Measurements from ENCODE around the gene NTM.

The NTM gene

DNA sequence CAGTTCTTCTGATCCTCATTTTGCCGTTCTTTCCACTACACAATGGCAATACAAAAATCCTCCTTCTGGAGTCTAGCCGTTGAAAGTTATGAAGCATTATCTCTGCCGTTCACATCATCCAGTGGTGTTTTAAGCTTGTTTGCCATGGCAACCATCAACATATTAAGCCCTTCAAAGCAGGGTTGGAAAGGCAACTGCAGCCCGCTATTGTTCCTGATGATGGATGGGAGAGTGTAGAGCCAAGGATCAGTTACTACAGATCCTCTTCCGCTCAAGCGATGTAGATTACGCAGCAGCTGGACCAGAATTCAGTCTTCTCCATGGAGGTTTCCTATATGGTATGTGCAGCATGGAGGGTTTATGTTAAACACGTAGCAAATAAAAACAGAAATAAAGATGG is 352.7 kb downstream of the NTM start:
- no peaks in the 10 kb centered on the region for H3K36me3 ChIP-seq (ENCODE audit: control insufficient read depth, insufficient read depth, low read length)
- H3K9me3 ChIP-seq (ENCODE audit: control insufficient read depth, low read length) = no peaks in the 10 kb centered on the region
- no peak overlapping the region for H3K4me3 ChIP-seq (ENCODE audit: low read depth, low read length)
- H3K27me3 ChIP-seq (ENCODE audit: control insufficient read depth, insufficient read depth, low read length) = no peaks in the 10 kb centered on the region
- no peak overlapping the region for H2AFZ ChIP-seq
- H3K79me2 ChIP-seq = no peaks in the 10 kb centered on the region
- H3K27ac ChIP-seq = no peak overlapping the region
- no peak overlapping the region for H3K9ac ChIP-seq
- no peak overlapping the region for H3K4me2 ChIP-seq (ENCODE audit: low read length)
- TF ChIP-seq, protein P1, sequence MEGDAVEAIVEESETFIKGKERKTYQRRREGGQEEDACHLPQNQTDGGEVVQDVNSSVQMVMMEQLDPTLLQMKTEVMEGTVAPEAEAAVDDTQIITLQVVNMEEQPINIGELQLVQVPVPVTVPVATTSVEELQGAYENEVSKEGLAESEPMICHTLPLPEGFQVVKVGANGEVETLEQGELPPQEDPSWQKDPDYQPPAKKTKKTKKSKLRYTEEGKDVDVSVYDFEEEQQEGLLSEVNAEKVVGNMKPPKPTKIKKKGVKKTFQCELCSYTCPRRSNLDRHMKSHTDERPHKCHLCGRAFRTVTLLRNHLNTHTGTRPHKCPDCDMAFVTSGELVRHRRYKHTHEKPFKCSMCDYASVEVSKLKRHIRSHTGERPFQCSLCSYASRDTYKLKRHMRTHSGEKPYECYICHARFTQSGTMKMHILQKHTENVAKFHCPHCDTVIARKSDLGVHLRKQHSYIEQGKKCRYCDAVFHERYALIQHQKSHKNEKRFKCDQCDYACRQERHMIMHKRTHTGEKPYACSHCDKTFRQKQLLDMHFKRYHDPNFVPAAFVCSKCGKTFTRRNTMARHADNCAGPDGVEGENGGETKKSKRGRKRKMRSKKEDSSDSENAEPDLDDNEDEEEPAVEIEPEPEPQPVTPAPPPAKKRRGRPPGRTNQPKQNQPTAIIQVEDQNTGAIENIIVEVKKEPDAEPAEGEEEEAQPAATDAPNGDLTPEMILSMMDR (IDR thresholded peaks at IDR 0.05) = no peak
- H3K4me1 ChIP-seq = no peaks in the 10 kb centered on the region

DNA sequence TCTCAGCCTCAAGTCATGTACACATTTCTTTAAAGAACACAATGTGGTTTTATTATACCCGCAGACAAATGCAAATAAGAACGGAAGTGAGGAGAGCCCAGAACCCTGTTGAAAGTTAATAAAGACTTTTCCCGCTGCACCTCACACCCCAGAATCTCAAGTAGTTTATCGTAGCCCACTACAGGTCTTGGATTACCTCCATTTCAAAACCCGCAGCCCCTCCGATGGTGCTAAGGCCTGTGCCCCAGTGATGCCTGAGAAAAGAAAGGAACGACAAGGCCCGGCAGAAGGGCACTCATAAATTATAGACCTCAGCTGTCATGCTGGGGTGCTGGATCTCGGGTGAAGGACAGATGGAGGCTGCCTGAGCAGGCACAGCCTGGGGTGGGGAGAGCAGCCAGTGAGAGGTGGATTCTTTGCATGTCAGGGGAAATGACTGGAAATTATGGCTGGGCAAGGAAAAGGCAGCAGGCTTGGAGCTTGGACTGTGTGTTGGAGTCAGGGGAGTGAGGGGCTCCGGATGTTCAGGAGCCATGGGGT is 354.1 kb downstream of the NTM start:
- Histone ChIP-seq H3K4me3 (ENCODE audit: low read depth, low read length) (no peak overlapping the region), H3K36me3 (ENCODE audit: control insufficient read depth, insufficient read depth, low read length) (no peaks in the 10 kb centered on the region), H2AFZ (no peak overlapping the region), H3K27me3 (ENCODE audit: control insufficient read depth, insufficient read depth, low read length) (no peaks in the 10 kb centered on the region), H3K9ac (no peak overlapping the region), H3K27ac (no peak overlapping the region), H3K4me2 (ENCODE audit: low read length) (no peak overlapping the region), H3K4me1 (no peaks in the 10 kb centered on the region), H3K9me3 (ENCODE audit: control insufficient read depth, low read length) (no peaks in the 10 kb centered on the region), H3K79me2 (no peaks in the 10 kb centered on the region)
- TF ChIP-seq, protein P1 (IDR thresholded peaks at IDR 0.05) = no peak

DNA sequence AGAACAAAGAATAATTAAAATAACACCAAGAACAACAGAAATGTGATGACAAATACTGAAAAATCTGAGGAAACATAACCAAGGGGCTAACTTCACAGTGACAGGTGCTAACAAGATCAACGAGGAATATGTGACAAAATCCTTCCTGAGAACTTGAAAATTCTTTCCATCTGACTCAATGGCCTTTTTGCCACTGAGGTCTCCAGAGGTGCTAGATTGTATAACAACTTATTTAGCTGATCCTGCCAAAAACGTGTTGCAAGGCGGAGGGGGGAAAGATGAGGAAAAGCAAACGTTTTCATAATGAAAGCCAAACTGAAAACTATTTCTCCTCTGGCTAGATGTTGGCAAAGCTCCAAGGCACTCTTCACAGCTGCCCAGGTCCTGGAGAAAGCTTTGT is 364.5 kb downstream of the NTM start:
- no peaks in the 10 kb centered on the region for H3K36me3 ChIP-seq (ENCODE audit: control insufficient read depth, insufficient read depth, low read length)

DNA sequence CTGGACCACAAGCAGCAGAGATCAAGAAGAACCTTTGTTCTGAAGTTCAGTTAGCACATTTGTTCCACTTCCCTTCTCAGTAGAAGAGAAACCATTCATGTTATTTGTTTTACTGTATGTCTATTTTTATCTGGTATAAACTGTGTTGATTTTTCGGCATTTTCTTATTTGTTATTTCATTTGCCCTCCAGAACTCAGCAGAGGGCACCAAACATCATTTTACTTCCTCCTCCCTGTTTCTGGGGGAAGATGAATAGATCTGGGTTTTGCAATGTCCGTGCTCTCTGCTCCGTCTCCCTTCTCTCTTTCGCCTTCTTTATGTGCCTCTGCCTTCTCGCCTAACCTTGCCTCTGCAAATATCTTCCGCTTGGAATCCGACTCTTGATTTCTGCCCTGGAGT is 366.9 kb downstream of the NTM start:
- no peaks in the 10 kb centered on the region for H3K9me3 ChIP-seq (ENCODE audit: control insufficient read depth, low read length)
- H3K4me3 ChIP-seq (ENCODE audit: low read depth, low read length) = no peak overlapping the region
- H2AFZ ChIP-seq = peak overlapping the region; percentile 28
- no peak overlapping the region for H3K4me2 ChIP-seq (ENCODE audit: low read length)
- no peaks in the 10 kb centered on the region for H3K79me2 ChIP-seq
- peak overlapping the region; percentile 36 for H3K27ac ChIP-seq
- H3K4me1 ChIP-seq = peaks cover 3% of the 10 kb centered on the region
- H3K9ac ChIP-seq = no peak overlapping the region
- no peaks in the 10 kb centered on the region for H3K36me3 ChIP-seq (ENCODE audit: control insufficient read depth, insufficient read depth, low read length)
- TF ChIP-seq, protein P1 (IDR thresholded peaks at IDR 0.05) = no peak
- no peaks in the 10 kb centered on the region for H3K27me3 ChIP-seq (ENCODE audit: control insufficient read depth, insufficient read depth, low read length)

More for the DNA sequence above, 364.5 kb downstream of the NTM start:
- H3K4me1 ChIP-seq = peaks cover 3% of the 10 kb centered on the region
- no peak overlapping the region for H3K4me2 ChIP-seq (ENCODE audit: low read length)
- no peak overlapping the region for H3K27ac ChIP-seq
- TF ChIP-seq, protein P1 (IDR thresholded peaks at IDR 0.05) = no peak
- no peak overlapping the region for H3K4me3 ChIP-seq (ENCODE audit: low read depth, low read length)
- H3K79me2 ChIP-seq = no peaks in the 10 kb centered on the region
- no peak overlapping the region for H2AFZ ChIP-seq
- H3K9me3 ChIP-seq (ENCODE audit: control insufficient read depth, low read length) = no peaks in the 10 kb centered on the region
- no peak overlapping the region for H3K9ac ChIP-seq
- H3K27me3 ChIP-seq (ENCODE audit: control insufficient read depth, insufficient read depth, low read length) = no peaks in the 10 kb centered on the region

DNA sequence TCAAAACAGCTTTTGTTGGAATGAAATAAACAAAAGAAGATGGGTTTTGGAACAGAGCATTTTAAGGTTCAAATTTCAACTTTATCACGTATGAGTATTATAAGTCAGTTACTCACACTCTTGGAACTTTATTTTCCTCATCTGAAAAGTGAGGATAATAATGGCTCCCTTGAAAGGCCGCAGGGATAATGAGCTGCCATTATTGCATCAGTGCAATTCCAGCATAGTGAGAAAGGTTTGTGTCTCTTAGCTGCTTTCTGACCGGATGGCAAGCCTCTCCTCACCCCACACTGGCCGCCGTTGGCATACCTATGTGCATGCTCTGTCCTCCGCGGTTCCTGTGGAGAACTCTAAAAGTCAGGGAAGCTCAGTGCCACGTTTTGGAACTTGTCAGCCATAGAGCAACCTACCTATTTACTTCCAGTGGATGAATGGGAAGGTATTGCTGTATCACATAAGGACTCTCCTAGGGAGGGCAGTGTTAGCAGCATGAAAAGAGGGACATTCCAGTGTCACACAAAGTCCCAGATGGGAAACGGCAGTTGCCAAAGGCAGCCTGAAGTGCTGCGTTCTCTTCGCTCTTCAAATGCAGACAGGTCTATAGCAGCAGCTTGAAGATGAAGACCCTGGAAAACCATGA is 368.9 kb downstream of the NTM start:
- Histone ChIP-seq H2AFZ (peak overlapping the region; percentile 28), H3K27ac (peak overlapping the region; percentile 19), H3K27me3 (ENCODE audit: control insufficient read depth, insufficient read depth, low read length) (no peaks in the 10 kb centered on the region), H3K4me1 (peaks cover 3% of the 10 kb centered on the region), H3K9ac (no peak overlapping the region), H3K36me3 (ENCODE audit: control insufficient read depth, insufficient read depth, low read length) (no peaks in the 10 kb centered on the region), H3K9me3 (ENCODE audit: control insufficient read depth, low read length) (no peaks in the 10 kb centered on the region), H3K4me3 (ENCODE audit: low read depth, low read length) (no peak overlapping the region), H3K79me2 (no peaks in the 10 kb centered on the region), H3K4me2 (ENCODE audit: low read length) (no peak overlapping the region)
- TF ChIP-seq, protein P1 (IDR thresholded peaks at IDR 0.05) = no peak

Measured in parathyroid adenoma (tissue), 2 donors.